GM12878 (cell line): ENCODE results near the gene GUCY2D. TPM values are rescaled to one million over a fixed set of nuclear protein-coding genes. Genes with fewer than 3 reads are reported as not detected.
"Not testable (repeated sequence)": the region's sequence is repeated elsewhere in the genome, so short reads cannot be mapped to it uniquely, and the experiment has no call there.

Experiments used
- ATAC-seq: fragments of 200-7000 bp; cut with Tn5 transposase; 3 replicates; pipeline ENCODE4 v1.9.1; 2020; ENCODE audit warnings: mild to moderate bottlenecking, moderate library complexity
- BruUV-seq: library from RNA; stranded (reverse); fragments of 400-500 nt; replicated peaks from 2 replicates; lab custom pipeline; 2021; lab: Mats Ljungman, UMichigan
- CTCF ChIA-PET: fragments of 300-600 bp; sonication (Branson Sonifier 250); formaldehyde crosslinking; extraction: SDS; loops from one replicate; lab custom pipeline; 2021; ENCODE audit warnings: inconsistent platforms; lab: Yijun Ruan, JAX
- POLR2A ChIA-PET: fragments of 350-600 bp; formaldehyde crosslinking; extraction: SDS; loops from one replicate; lab custom pipeline; 2021; ENCODE audit warnings: inconsistent platforms; lab: Charles Lee
- RAD21 ChIA-PET: fragments of 300-600 bp; sonication (Branson Sonifier 250); formaldehyde crosslinking; loops from one replicate; lab custom pipeline; 2023; ENCODE audit warnings: antibody characterized with exemption; ENCODE audit not compliant: unreplicated experiment; lab: Charles Lee
- SMC1A ChIA-PET: fragments of 300-600 bp; sonication (Branson Sonifier 250); formaldehyde crosslinking; loops from one replicate; lab custom pipeline; 2023; ENCODE audit not compliant: unreplicated experiment, uncharacterized antibody; lab: Charles Lee
- DNase-seq: peaks from one replicate; pipeline ENCODE4 v3.0.0-alpha.2; 2011; ENCODE audit warnings: low read depth, low spot score
- FAIRE-seq: peaks from 3 replicates; lab custom pipeline; 2011; peaks lifted over from hg19 to GRCh38; lab: Jason Lieb, UNC
- H2AFZ ChIP-seq: 2 replicates; pipeline ENCODE4 v1.6.0; 2011; ENCODE audit warnings: low read depth, low read length, control low read depth; ENCODE audit not compliant: control insufficient read depth
- H3K27ac ChIP-seq: 2 replicates; pipeline ENCODE4 v1.5.1; 2011; ENCODE audit warnings: control low read depth; ENCODE audit not compliant: control insufficient read depth, insufficient read depth
- H3K27me3 ChIP-seq, 2 experiments: replicated peaks in 1 of 2; 2 replicates each; pipeline versions ENCODE4 v1.6.0 to v1.6.1; 2011; ENCODE audit warnings: low read length in 1 of 2; ENCODE audit not compliant: control insufficient read depth in 2 of 2, insufficient read depth in 2 of 2
- H3K36me3 ChIP-seq, 2 experiments: 2 replicates each; pipeline ENCODE4 v1.5.1; 2011; ENCODE audit warnings: low read length in 1 of 2; ENCODE audit not compliant: control insufficient read depth in 2 of 2, insufficient read depth in 2 of 2
- H3K4me1 ChIP-seq: 2 replicates; pipeline ENCODE4 v1.6.1; 2011; ENCODE audit warnings: mild to moderate bottlenecking, low read length, moderate library complexity, mixed read lengths; ENCODE audit not compliant: control insufficient read depth, insufficient read depth
- H3K4me2 ChIP-seq: 2 replicates; pipeline ENCODE4 v1.6.0; 2011; ENCODE audit warnings: control low read depth; ENCODE audit not compliant: control insufficient read depth, insufficient read depth
- H3K4me3 ChIP-seq: fragments of 200-600 bp; sonication (generic); 2 replicates; pipeline ENCODE4 v1.5.1; 2016
- H3K79me2 ChIP-seq: 2 replicates; pipeline ENCODE4 v1.6.0; 2011; ENCODE audit warnings: low read length; ENCODE audit not compliant: control insufficient read depth, insufficient read depth
- H3K9ac ChIP-seq: 2 replicates; pipeline ENCODE4 v1.8.0; 2011; ENCODE audit warnings: low read length, control low read depth, mixed read lengths; ENCODE audit not compliant: control insufficient read depth, insufficient read depth
- H3K9me3 ChIP-seq: replicated peaks from 3 replicates; pipeline ENCODE4 v1.5.1; 2011; ENCODE audit warnings: mild to moderate bottlenecking, low read length; ENCODE audit not compliant: control insufficient read depth, insufficient read depth
- H4K20me1 ChIP-seq: 2 replicates; pipeline ENCODE4 v1.6.0; 2011; ENCODE audit not compliant: control insufficient read depth, insufficient read depth
- ATF3 ChIP-seq: IDR thresholded peaks from 2 replicates; pipeline ENCODE4 v1.6.1; 2011; ENCODE audit warnings: low read depth, mild to moderate bottlenecking, low read length, moderate library complexity, borderline replicate concordance; ENCODE audit errors: extremely low read depth
- BMI1 ChIP-seq: fragments of 450-650 bp; IDR thresholded peaks from 2 replicates; pipeline ENCODE4 v1.6.1; 2016; ENCODE audit warnings: mild to moderate bottlenecking, moderate library complexity, borderline replicate concordance
- CHD2 ChIP-seq: IDR thresholded peaks from 2 replicates; pipeline ENCODE4 v1.6.1; 2011; ENCODE audit warnings: low read depth, low read length, improper control_type of control experiment, borderline replicate concordance
- EGR1 ChIP-seq, 2 experiments: IDR thresholded peaks; 1 replicate in 1 of 2; 2 replicates in 1 of 2; pipeline ENCODE4 v1.6.1; 2011 to 2012; ENCODE audit warnings: low read depth in 2 of 2, low read length in 2 of 2, borderline replicate concordance in 1 of 2, mild to moderate bottlenecking in 1 of 2, moderate library complexity in 1 of 2
- HCFC1 ChIP-seq: fragments of 150-350 bp; IDR thresholded peaks from 2 replicates; pipeline ENCODE4 v1.6.1; 2014; ENCODE audit warnings: low read length
- MYB ChIP-seq: fragments of 150-350 bp; IDR thresholded peaks from 2 replicates; pipeline ENCODE4 v1.6.1; 2014; ENCODE audit warnings: mild to moderate bottlenecking, low read depth, low read length, borderline replicate concordance
- POLR2AphosphoS5 ChIP-seq: IDR thresholded peaks from 2 replicates; pipeline ENCODE4 v1.6.1; 2011; ENCODE audit warnings: mild to moderate bottlenecking, low read length, inconsistent platforms
- POU2F2 ChIP-seq: IDR thresholded peaks from 3 replicates; pipeline ENCODE4 v1.6.1; 2011; ENCODE audit warnings: low read depth, mild to moderate bottlenecking, low read length, borderline replicate concordance
- RELB ChIP-seq: fragments of 450-650 bp; IDR thresholded peaks from 2 replicates; pipeline ENCODE4 v1.6.1; 2017; ENCODE audit warnings: low read depth, mild to moderate bottlenecking, moderate library complexity
- SIX5 ChIP-seq: IDR thresholded peaks from 2 replicates; pipeline ENCODE4 v1.6.1; 2011; ENCODE audit warnings: mild to moderate bottlenecking, low read depth, low read length, moderate library complexity; ENCODE audit not compliant: severe bottlenecking
- SMARCA5 ChIP-seq: fragments of 450-650 bp; IDR thresholded peaks from 2 replicates; pipeline ENCODE4 v1.6.1; 2017; ENCODE audit warnings: mild to moderate bottlenecking
- SPI1 ChIP-seq: IDR thresholded peaks from 2 replicates; pipeline ENCODE4 v1.6.1; 2011; ENCODE audit warnings: low read depth, mild to moderate bottlenecking, low read length, moderate library complexity, borderline replicate concordance; ENCODE audit not compliant: insufficient read depth
- TARDBP ChIP-seq: IDR thresholded peaks from 2 replicates; pipeline ENCODE4 v1.6.1; 2016; ENCODE audit warnings: borderline replicate concordance
- ZNF384 ChIP-seq: IDR thresholded peaks from 2 replicates; pipeline ENCODE4 v1.6.1; 2012; ENCODE audit warnings: low read depth, mild to moderate bottlenecking, low read length, improper control_type of control experiment, borderline replicate concordance
- ZNF622 ChIP-seq: fragments of 450-650 bp; IDR thresholded peaks from 2 replicates; pipeline ENCODE4 v1.6.1; 2017; ENCODE audit warnings: mild to moderate bottlenecking, inconsistent platforms
- WGBS: methylation state at CpG from one replicate; pipeline ENCODE4 v1.1.6; 2016; ENCODE audit warnings: low lambda C conversion rate; ENCODE audit not compliant: insufficient replicate concordance, insufficient coverage; ENCODE audit errors: missing lambda C conversion rate; 5-methylcytosine and 5-hydroxymethylcytosine counted together
- in situ Hi-C: fragments of 300-500 bp; cut with MboI; formaldehyde crosslinking; loops from 9 replicates; pipeline ENCODE4 v1.14.3; 2018; ENCODE audit warnings: mixed read lengths
- intact Hi-C: fragments of 100-400 bp; cut with micrococcal nuclease; formaldehyde crosslinking; loops from one replicate; pipeline ENCODE4 v1.14.2; 2022; ENCODE audit not compliant: unreplicated experiment
- polyA plus RNA-seq, 11 experiments: library from polyadenylated mRNA; depleted of rRNA in 4 of 11; unstranded in 6 of 11; stranded (reverse) in 5 of 11; fragments of >200 nt; fragmentation: Nextera tagmentation in 4 of 11; fragmentation: Illumina TruSeq in 1 of 11; extraction: Ambion mirVana in 4 of 11; extraction: Trizol in 1 of 11; gene quantifications; 1 replicate in 1 of 11; 2 replicates in 10 of 11; pipeline versions ENCODE4 v1.2.1 to v1.2.3, GENCODE V29; 2011 to 2016; ENCODE audit warnings: inconsistent platforms in 2 of 11, missing spikeins in 2 of 11, low read depth in 1 of 11
- total RNA-seq, 4 experiments: library from RNA; depleted of rRNA in 3 of 4; stranded (reverse); fragments of >200 nt in 3 of 4; fragmentation: Illumina TruSeq in 1 of 4; extraction: Trizol in 1 of 4; gene quantifications; 2 replicates each; pipeline versions ENCODE4 v1.2.1 to v1.2.3, GENCODE V29; 2013 to 2021

Gene GUCY2D
- total and polyA plus RNA-seq, 10 of the 15 experiments (the other 5 are each of a cell fraction or from before 2014, with no cell fraction given): not detected

- H3K27ac ChIP-seq, intact Hi-C loops, ATAC-seq: not testable (repeated sequence)
Measured at GRCh38 chr17:8024161-8024560, 21.7 kb downstream of the GUCY2D start.

GRCh38 chr17:8025176-8025911 lies 22.9 kb downstream of the GUCY2D start:
- Histone ChIP-seq H3K9me3 (no peaks in the 10 kb centered on the region; the same call in 2 of the 3 replicates), H2AFZ (no peak overlapping the region), H4K20me1 (no peaks in the 10 kb centered on the region)
- ChIA-PET SMC1A (interaction anchor here (1.0 to 1.3 kb wide), 2 partner anchors 11 to 16 kb away, joined by 3 to 4 read pairs; no protein-coding TSS in a partner anchor), CTCF (interaction anchor here (0.8 to 3.6 kb wide), 5 partner anchors 8 to 49 kb away, joined by 3 to 11 read pairs (median 3); no protein-coding TSS in a partner anchor), POLR2A (no interaction called here)
- in situ Hi-C loops: no loop called here
- TF ChIP-seq ATF3 (no peak), CHD2 (no peak), SPI1 (no peak), POLR2AphosphoS5 (no peak), SIX5 (no peak), BMI1 (no peak), TARDBP (no peak), RELB (no peak), ZNF384 (no peak), EGR1 (IDR thresholded peaks at IDR 0.05; ENCODE audit: borderline replicate concordance in 1 of 2, low read depth in 2 of 2, low read length in 2 of 2) (no peak), POU2F2 (no peak), MYB (no peak), HCFC1 (no peak), ZNF622 (no peak), SMARCA5 (no peak)
- TF ChIP-seq, all 136 proteins: peak for 0
- ATAC-seq: no peak
- H3K36me3 ChIP-seq: no peaks in the 10 kb centered on the region
- no peak for FAIRE-seq
- H3K9ac ChIP-seq: no peak overlapping the region
- no peak for DNase-seq
- H3K27ac ChIP-seq: no peak overlapping the region
- BruUV-seq: no TSS peak
- intact Hi-C loops: no loop called here
- peaks cover 0 to 5% of the 10 kb centered on the region in 2 experiments; a peak in 2 of 4 replicates for H3K27me3 ChIP-seq
- no peak overlapping the region for H3K4me3 ChIP-seq
- H3K4me2 ChIP-seq: no peak overlapping the region
- RAD21 ChIA-PET: no interaction called here
- H3K79me2 ChIP-seq: no peaks in the 10 kb centered on the region
- WGBS: 32% methylated on average over 9 of the region's 9 CpGs
- no peaks in the 10 kb centered on the region for H3K4me1 ChIP-seq

More at GRCh38 chr17:8024161-8024560, 21.7 kb downstream of the GUCY2D start:
- H3K36me3 ChIP-seq, RAD21 ChIA-PET, H3K9ac ChIP-seq, POLR2A ChIA-PET, H3K79me2 ChIP-seq, H3K27me3 ChIP-seq, H2AFZ ChIP-seq, H3K9me3 ChIP-seq, DNase-seq, H3K4me1 ChIP-seq, H3K4me3 ChIP-seq, H3K4me2 ChIP-seq, in situ Hi-C loops, BruUV-seq, H4K20me1 ChIP-seq: not testable (repeated sequence)
- FAIRE-seq: peak; percentile 7
- SMC1A ChIA-PET: interaction anchor here (1.0 kb wide), 1 partner anchor 17 kb away, joined by 4 read pairs; no protein-coding TSS in a partner anchor
- CTCF ChIA-PET: interaction anchor here (1.1 to 3.6 kb wide), 2 partner anchors 17 to 36 kb away, joined by 3 to 11 read pairs; no protein-coding TSS in a partner anchor
- WGBS: 65% methylated on average over 6 of the region's 6 CpGs
